Measurements from ENCODE around the gene XRCC4.

DNA sequence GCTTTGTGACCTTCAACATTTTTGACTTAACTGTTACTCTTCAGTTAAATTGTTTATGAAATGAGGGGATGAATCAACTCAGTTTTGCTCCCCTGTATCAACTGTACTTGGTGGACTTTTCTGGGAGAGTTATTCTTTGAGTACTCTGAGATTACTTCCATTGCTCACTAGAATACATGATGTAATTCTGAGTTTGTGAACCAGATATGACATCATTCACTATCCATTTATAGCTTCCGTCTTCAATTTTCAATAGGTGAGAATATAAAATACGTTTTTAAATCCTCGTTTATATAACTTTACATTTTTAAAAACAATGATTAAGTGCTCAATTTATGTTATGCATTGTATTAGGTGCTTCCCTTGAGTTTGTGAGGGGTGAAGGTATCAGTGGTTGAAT is 71.0 kb downstream of the XRCC4 start:
- TF ChIP-seq, protein P1, sequence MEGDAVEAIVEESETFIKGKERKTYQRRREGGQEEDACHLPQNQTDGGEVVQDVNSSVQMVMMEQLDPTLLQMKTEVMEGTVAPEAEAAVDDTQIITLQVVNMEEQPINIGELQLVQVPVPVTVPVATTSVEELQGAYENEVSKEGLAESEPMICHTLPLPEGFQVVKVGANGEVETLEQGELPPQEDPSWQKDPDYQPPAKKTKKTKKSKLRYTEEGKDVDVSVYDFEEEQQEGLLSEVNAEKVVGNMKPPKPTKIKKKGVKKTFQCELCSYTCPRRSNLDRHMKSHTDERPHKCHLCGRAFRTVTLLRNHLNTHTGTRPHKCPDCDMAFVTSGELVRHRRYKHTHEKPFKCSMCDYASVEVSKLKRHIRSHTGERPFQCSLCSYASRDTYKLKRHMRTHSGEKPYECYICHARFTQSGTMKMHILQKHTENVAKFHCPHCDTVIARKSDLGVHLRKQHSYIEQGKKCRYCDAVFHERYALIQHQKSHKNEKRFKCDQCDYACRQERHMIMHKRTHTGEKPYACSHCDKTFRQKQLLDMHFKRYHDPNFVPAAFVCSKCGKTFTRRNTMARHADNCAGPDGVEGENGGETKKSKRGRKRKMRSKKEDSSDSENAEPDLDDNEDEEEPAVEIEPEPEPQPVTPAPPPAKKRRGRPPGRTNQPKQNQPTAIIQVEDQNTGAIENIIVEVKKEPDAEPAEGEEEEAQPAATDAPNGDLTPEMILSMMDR (IDR thresholded peaks at IDR 0.05 in 4 of 5, conservative IDR thresholded peaks at IDR 0.05 in 1 of 5), result no peak
- no peak for TF ChIP-seq POLR2A (IDR thresholded peaks at IDR 0.05)

All from gastrocnemius medialis (tissue), 4 donors.